Activated CD8-positive, alpha-beta T cell treated with anti-CD3 and anti-CD28 coated beads for 36 hours (primary cell): ENCODE results near the gene GAS6. TPM values are rescaled to one million over a fixed set of nuclear protein-coding genes. Genes with fewer than 3 reads are reported as not detected.

Experiments
- ATAC-seq: fragments of 200-7000 bp; cut with Tn5 transposase; one replicate; pipeline ENCODE4 v1.10.0; 2021; ENCODE audit warnings: mild to moderate bottlenecking, moderate library complexity
- CTCF ChIA-PET: fragments of 350-600 bp; sonication (Branson Sonifier 250); formaldehyde crosslinking; loops from one replicate; lab custom pipeline; 2021; ENCODE audit warnings: antibody characterized with exemption; lab: Charles Lee
- POLR2A ChIA-PET: fragments of 350-600 bp; sonication (Branson Sonifier 250); formaldehyde crosslinking; loops from one replicate; lab custom pipeline; 2021; ENCODE audit warnings: antibody characterized with exemption; lab: Charles Lee
- DNase-seq: peaks from one replicate; pipeline ENCODE4 v3.0.0-alpha.2; 2020
- H3K27ac Mint-ChIP-seq: one replicate; pipeline ENCODE4 v1.8.0; 2021; ENCODE audit warnings: mild to moderate bottlenecking, mixed read lengths
- H3K27me3 Mint-ChIP-seq: one replicate; pipeline ENCODE4 v1.8.0; 2021; ENCODE audit warnings: mixed read lengths
- H3K36me3 Mint-ChIP-seq: one replicate; pipeline ENCODE4 v1.8.0; 2021; ENCODE audit warnings: low read depth, mixed read lengths
- H3K4me1 Mint-ChIP-seq: one replicate; pipeline ENCODE4 v1.8.0; 2021; ENCODE audit warnings: low read depth, mixed read lengths
- H3K4me3 Mint-ChIP-seq: one replicate; pipeline ENCODE4 v1.8.0; 2021; ENCODE audit warnings: mild to moderate bottlenecking, moderate library complexity, mixed read lengths
- H3K9me3 Mint-ChIP-seq: one replicate; pipeline ENCODE4 v1.8.0; 2021; ENCODE audit warnings: mixed read lengths
- intact Hi-C: fragments of 100-400 bp; cut with micrococcal nuclease; formaldehyde crosslinking; loops from one replicate; pipeline ENCODE4 v1.10.0; 2022
- total RNA-seq, 2 experiments: library from RNA; stranded (reverse); gene quantifications; one replicate each; pipeline ENCODE4 v1.2.3, GENCODE V29; 2021
- TF ChIP-seq, protein P1 (sequence below): fragments of 200-600 bp; IDR thresholded peaks from one replicate; pipeline ENCODE4 v1.8.0; 2022; ENCODE audit warnings: antibody characterized with exemption, mild to moderate bottlenecking

Gene GAS6
- total RNA-seq, 2 experiments from 2014 or later, result 0.23 to 0.25 TPM

DNA sequence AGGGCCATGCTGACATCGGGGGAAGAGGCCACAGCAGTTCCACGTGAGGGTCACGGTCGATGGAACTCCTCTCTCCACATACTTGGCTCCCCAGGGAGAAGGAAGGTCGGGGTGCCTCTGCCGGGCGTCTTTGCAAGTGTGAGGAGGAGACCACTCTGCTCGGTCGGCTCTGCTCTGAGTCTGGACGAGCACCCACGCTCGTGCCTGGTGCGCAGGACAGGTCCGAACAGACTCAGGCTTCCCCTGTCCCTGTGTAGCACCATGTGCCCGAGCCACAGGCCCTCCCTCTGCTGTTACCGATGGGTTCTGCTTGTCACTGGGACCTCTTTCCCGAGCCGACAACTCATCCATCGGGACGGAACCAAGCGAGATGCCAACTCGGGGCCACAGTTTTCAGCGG, 69.8 kb downstream of the GAS6 start:
- ChIA-PET POLR2A (no interaction called here), CTCF (no interaction called here)
- Mint-ChIP-seq H3K36me3 (no peaks in the 10 kb centered on the region), H3K4me3 (no peak overlapping the region), H3K27ac (no peak overlapping the region), H3K4me1 (no peaks in the 10 kb centered on the region), H3K9me3 (no peaks in the 10 kb centered on the region), H3K27me3 (peaks cover 3% of the 10 kb centered on the region)
- intact Hi-C loops, result no loop called here
- TF ChIP-seq, protein P1, sequence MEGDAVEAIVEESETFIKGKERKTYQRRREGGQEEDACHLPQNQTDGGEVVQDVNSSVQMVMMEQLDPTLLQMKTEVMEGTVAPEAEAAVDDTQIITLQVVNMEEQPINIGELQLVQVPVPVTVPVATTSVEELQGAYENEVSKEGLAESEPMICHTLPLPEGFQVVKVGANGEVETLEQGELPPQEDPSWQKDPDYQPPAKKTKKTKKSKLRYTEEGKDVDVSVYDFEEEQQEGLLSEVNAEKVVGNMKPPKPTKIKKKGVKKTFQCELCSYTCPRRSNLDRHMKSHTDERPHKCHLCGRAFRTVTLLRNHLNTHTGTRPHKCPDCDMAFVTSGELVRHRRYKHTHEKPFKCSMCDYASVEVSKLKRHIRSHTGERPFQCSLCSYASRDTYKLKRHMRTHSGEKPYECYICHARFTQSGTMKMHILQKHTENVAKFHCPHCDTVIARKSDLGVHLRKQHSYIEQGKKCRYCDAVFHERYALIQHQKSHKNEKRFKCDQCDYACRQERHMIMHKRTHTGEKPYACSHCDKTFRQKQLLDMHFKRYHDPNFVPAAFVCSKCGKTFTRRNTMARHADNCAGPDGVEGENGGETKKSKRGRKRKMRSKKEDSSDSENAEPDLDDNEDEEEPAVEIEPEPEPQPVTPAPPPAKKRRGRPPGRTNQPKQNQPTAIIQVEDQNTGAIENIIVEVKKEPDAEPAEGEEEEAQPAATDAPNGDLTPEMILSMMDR, result no peak
- no peak for ATAC-seq
- no peak for DNase-seq

DNA sequence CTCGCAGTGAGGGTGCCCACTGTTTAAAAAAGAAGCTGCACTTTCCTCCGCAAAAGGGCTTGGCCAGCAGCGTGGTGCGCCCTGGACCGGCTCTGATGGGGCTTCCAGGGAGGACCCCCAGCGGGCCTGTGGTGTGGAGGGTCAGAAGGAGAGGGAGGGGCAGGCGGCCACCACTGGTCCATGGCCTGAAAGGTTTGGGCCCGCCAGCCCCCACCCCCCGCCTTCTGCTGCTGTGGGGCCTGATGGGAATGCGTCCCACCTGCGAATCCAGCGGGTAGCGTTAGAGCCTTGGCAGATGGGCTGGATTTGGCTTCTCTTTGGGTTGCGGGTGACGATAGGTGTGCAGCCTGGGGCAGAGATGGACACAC, 70.2 kb downstream of the GAS6 start:
- ChIA-PET POLR2A (no interaction called here), CTCF (no interaction called here)
- no peaks in the 10 kb centered on the region for H3K36me3 Mint-ChIP-seq
- H3K4me1 Mint-ChIP-seq, result no peaks in the 10 kb centered on the region
- H3K9me3 Mint-ChIP-seq, result no peaks in the 10 kb centered on the region
- TF ChIP-seq, protein P1, result no peak
- H3K27me3 Mint-ChIP-seq, result peaks cover 3% of the 10 kb centered on the region
- no peak overlapping the region for H3K27ac Mint-ChIP-seq
- DNase-seq, result no peak
- no peak for ATAC-seq
- intact Hi-C loops, result no loop called here
- no peak overlapping the region for H3K4me3 Mint-ChIP-seq

DNA sequence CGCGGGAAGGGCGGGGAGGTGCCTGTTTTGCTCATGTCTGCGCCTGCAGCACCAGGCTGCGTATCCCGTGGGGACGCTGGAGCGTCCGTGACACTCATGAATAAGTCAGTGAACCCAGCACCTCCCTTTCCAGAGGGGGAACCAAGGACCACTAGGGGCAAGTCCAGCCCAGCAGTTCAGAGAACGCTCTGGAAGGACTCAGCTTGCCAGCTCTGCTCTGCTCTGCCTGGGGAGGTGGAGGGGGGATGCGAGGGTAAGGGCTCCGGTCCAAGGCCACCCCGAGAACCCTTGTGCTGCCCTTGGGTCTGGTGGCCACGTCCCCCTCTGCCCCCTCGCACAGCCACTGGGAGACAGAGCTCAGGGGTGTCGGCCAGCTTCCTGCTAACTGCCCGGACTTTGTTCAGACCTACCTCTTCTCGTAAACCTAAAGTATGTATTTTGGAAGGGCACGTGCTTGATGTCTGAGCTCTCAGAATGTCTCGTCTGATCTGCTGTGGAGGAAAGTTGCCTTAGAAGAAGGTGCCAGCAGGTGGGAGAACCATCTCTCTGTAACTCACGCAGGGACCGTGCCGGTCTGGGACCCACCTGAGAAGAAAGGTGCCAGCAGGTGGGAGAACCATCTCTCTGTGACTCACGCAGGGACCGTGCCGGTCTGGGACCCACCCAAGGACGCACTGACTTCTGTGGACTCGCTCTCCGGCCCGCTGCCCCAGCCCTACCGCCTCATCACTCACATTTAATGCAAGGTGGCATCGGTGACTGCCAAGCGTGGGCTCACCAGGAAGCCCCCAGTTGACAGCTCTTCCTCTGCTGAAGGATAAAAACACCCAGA, 70.8 kb downstream of the GAS6 start:
- TF ChIP-seq, protein P1, result no peak
- no peaks in the 10 kb centered on the region for H3K9me3 Mint-ChIP-seq
- H3K4me3 Mint-ChIP-seq, result no peak overlapping the region
- ChIA-PET POLR2A (no interaction called here), CTCF (no interaction called here)
- DNase-seq, result no peak
- intact Hi-C loops, result no loop called here
- H3K4me1 Mint-ChIP-seq, result no peaks in the 10 kb centered on the region
- H3K27me3 Mint-ChIP-seq, result peaks cover 3% of the 10 kb centered on the region
- no peaks in the 10 kb centered on the region for H3K36me3 Mint-ChIP-seq
- H3K27ac Mint-ChIP-seq, result no peak overlapping the region
- no peak for ATAC-seq

DNA sequence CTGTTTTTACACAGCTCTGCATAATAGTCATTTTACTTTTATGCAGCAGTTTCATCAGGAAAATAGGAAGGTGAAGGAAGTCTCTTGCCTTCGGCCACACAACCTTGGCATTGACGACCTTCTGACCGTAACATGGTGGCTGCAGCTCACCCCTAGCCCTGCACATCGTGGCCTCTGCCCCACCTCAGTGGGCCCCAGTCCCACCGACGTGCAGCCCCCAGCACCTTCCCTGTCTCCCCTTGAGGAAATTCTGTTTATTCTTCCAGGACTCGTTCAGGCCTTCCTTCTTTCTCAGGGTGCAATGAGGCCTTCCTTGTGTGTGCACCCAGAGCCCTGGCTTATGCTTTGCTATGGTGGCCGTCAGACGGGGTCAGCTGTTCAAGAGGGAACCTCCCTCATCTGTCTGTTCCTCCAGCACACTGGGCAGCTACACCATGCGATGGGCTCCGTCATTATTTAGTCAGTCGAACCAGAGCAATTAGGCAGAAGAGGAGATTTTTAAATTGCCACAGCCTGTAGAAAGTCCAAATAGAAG, 71.6 kb downstream of the GAS6 start:
- Mint-ChIP-seq H3K4me1 (no peaks in the 10 kb centered on the region), H3K36me3 (no peaks in the 10 kb centered on the region), H3K27me3 (peaks cover 3% of the 10 kb centered on the region), H3K27ac (no peak overlapping the region), H3K4me3 (no peak overlapping the region), H3K9me3 (no peaks in the 10 kb centered on the region)
- ATAC-seq (no peak), DNase-seq (no peak)
- intact Hi-C loops, result no loop called here
- TF ChIP-seq, protein P1, result no peak
- ChIA-PET CTCF (no interaction called here), POLR2A (no interaction called here)

DNA sequence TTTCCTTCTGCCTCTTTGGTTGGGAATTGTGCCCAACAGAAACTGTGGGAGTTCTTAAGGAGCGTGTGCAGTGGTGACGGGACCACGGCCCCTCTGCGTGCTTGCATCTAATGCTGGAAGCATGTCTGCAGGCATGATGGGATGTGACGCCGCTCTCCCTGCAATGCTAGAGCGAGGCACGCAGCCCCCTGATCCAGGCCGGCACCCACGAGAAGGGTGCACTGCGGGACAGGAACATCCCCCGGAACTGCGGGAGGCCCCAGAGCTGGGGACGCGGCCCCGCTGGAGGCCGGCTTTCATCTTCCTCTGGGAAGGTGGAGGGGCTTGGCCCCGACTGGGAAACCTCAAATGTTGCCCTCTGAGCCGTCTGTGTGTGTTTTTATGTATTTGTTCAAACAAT, 72.1 kb downstream of the GAS6 start:
- TF ChIP-seq, protein P1, result no peak
- H3K4me3 Mint-ChIP-seq, result no peak overlapping the region
- H3K4me1 Mint-ChIP-seq, result no peaks in the 10 kb centered on the region
- CTCF ChIA-PET, result no interaction called here
- POLR2A ChIA-PET, result no interaction called here
- DNase-seq, result no peak
- no peaks in the 10 kb centered on the region for H3K9me3 Mint-ChIP-seq
- intact Hi-C loops, result no loop called here
- ATAC-seq, result no peak
- no peaks in the 10 kb centered on the region for H3K36me3 Mint-ChIP-seq
- H3K27ac Mint-ChIP-seq, result no peak overlapping the region
- peaks cover 3% of the 10 kb centered on the region for H3K27me3 Mint-ChIP-seq
